Thoracic aorta (tissue), 2 donors: ENCODE data around the gene HMCN1. TPM values are rescaled to one million over a fixed set of nuclear protein-coding genes. Genes with fewer than 3 reads are reported as not detected.

Experiments used
- ATAC-seq: fragments of 150-250 bp; one replicate; pipeline ENCODE4 v1.8.0; 2017; ENCODE audit warnings: low read depth; ENCODE audit not compliant: insufficient number of reproducible peaks, low FRiP score
- DNase-seq: peaks from one replicate; pipeline ENCODE4 v3.0.0-alpha.2; 2020; ENCODE audit warnings: low spot score
- H3K27ac ChIP-seq, 2 donors: fragments of 200-600 bp; sonication (generic); 1 replicate in 1 of 2; 2 replicates in 1 of 2; pipeline ENCODE4 v1.5.1; 2016; ENCODE audit warnings: mild to moderate bottlenecking in 2 of 2, moderate library complexity in 2 of 2
- H3K27me3 ChIP-seq: fragments of 200-600 bp; sonication (generic); replicated peaks from 2 replicates; pipeline ENCODE4 v1.6.0; 2016; ENCODE audit warnings: mild to moderate bottlenecking; ENCODE audit not compliant: insufficient read depth
- H3K36me3 ChIP-seq: fragments of 200-600 bp; sonication (generic); one replicate; pipeline ENCODE4 v1.5.1; 2016
- H3K4me1 ChIP-seq, 2 donors: fragments of 200-600 bp; sonication (generic); 1 replicate in 1 of 2; 2 replicates in 1 of 2; pipeline versions ENCODE4 v1.5.1 to v1.6.0; 2016; ENCODE audit warnings: low read depth in 2 of 2, mild to moderate bottlenecking in 1 of 2; ENCODE audit not compliant: control insufficient read depth in 1 of 2
- H3K4me3 ChIP-seq: fragments of 200-600 bp; sonication (generic); 2 replicates; pipeline ENCODE4 v1.5.1; 2016; ENCODE audit warnings: mild to moderate bottlenecking
- H3K9me3 ChIP-seq: fragments of 200-600 bp; sonication (generic); 2 replicates; pipeline ENCODE4 v1.5.1; 2016
- CTCF ChIP-seq: fragments of 200-600 bp; sonication (generic); IDR thresholded peaks from one replicate; pipeline ENCODE4 v1.5.1; 2019; ENCODE audit warnings: antibody characterized with exemption
- total RNA-seq, 2 donors: library from RNA; depleted of rRNA; stranded (reverse); fragments of >200 nt; gene quantifications; one replicate each; pipeline versions ENCODE4 v1.1.0 to v1.2.3, GENCODE V29; 2016

HMCN1 gene
- total RNA-seq: 100 to 1,000 TPM; 142 to 191 TPM

- Histone ChIP-seq H3K9me3 (no peaks in the 10 kb centered on the region), H3K36me3 (no peaks in the 10 kb centered on the region), H3K27ac (peak within 1 kb of the TSS; percentile 86 to 91), H3K4me3 (peak within 1 kb of the TSS; percentile 89), H3K4me1 (peaks cover 4 to 25% of the 10 kb centered on the region in 2 donors), H3K27me3 (no peaks in the 10 kb centered on the region)
- ATAC-seq (peak; percentile 79), DNase-seq (peak; percentile 36)
- no peak for TF ChIP-seq CTCF
Measured at GRCh38 chr1:185733818-185734735, at the start of gene HMCN1. Gene HMCN1 (plus strand): TSS chr1:185734391. CDS start chr1:185734780, 389 bp downstream.

DNA sequence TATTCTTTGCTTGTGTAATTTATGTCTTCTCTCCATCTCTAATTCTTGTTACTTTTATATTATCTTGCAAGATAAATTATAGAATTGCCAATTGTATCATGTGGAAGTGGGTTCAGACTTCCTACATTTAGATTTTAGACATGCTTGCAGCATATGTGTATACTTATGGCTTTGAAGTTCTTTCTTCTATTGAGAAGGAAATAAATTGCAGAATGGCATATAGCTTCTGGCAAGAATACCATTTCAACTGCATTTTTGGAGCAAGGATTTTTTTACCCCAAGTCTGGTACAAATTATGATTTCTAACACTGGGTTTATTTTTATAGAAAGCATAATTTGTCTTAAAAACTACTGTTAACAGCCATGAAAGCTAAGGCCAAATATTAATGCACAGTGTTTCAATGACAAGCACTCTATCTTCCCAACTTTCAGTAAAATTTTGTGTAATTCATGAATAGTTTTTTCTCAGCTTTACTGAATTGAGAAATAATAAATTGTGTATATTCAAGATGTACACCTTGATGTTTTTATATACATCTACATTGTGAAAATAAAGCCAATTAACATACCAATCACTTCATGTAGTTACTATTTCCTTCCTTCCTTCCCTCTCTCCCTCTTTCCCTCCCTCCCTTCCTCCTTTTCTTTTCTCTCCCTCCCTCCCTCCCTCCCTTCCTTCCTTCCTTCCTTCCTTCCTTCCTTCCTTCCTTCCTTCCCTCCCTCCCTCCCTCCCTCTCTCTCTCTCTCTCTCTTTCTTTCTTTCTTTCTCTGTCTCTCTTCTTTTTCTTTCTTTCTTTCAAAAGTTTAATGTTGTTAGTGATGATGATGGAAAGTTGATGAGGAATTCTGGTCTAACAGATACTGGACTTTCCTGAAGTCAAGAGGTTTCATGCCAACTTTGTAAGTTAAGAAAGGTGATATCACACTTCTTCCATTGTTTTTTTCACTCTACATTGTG is 47.1 kb upstream of the HMCN1 start:
- no peak for TF ChIP-seq CTCF
- ATAC-seq (no peak), DNase-seq (no peak)
- Histone ChIP-seq H3K27me3 (no peaks in the 10 kb centered on the region), H3K4me1 (no peaks in the 10 kb centered on the region), H3K4me3 (no peak overlapping the region), H3K36me3 (no peaks in the 10 kb centered on the region), H3K9me3 (no peaks in the 10 kb centered on the region), H3K27ac (no peak overlapping the region)

DNA sequence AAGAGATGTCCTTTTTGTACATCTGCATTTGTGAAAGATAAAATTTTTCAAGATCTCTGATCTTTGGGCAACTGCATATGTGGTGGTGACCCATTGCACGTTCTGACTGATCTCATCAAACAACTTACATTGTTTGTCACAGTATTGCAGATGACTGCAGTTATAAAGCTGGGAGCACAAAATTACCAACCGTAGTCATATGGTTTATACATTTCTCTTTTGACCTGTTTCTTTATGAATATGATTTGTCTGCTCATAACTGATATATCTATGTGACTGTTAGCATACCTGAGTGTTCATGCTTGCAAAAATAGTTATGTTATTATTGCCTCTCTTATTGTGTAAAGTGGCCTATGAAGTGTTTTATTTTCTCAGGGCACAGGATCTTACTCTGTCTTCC is 43.7 kb upstream of the HMCN1 start:
- no peak overlapping the region for H3K4me3 ChIP-seq
- no peak overlapping the region for H3K27ac ChIP-seq
- H3K9me3 ChIP-seq: no peaks in the 10 kb centered on the region
- no peaks in the 10 kb centered on the region for H3K36me3 ChIP-seq
- ATAC-seq (no peak), DNase-seq (no peak)
- TF ChIP-seq CTCF: no peak
- no peaks in the 10 kb centered on the region for H3K4me1 ChIP-seq
- no peaks in the 10 kb centered on the region for H3K27me3 ChIP-seq

- Histone ChIP-seq H3K36me3 (no peaks in the 10 kb centered on the region), H3K4me3 (peak overlapping the region; percentile 47), H3K4me1 (no peaks in the 10 kb centered on the region), H3K27me3 (no peaks in the 10 kb centered on the region), H3K9me3 (no peaks in the 10 kb centered on the region), H3K27ac (no peak overlapping the region)
- no peak for DNase-seq
- no peak for ATAC-seq
- TF ChIP-seq CTCF: no peak
Measured at GRCh38 chr1:185693654-185694053, 40.5 kb upstream of the HMCN1 start.

DNA sequence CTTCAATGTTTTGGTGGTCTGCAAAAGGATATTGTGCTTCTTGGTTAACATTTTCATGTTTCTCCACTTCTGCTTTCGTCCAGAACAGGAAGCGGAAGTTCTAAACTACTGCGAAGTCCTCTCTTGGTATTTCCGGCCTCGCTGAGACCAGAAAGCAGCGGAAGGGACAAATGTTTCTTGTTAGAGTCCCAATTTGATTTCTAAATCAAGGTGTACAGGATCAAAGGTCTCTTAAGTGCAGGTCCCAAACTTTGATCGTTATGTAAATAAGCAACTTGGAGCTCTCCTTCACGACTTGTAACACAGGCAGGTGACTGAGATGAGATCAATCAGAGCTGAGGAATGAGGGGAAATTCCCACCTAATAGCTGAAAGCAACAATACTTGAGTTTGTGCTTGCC is 40.1 kb upstream of the HMCN1 start:
- H3K27me3 ChIP-seq: no peaks in the 10 kb centered on the region
- ATAC-seq (no peak), DNase-seq (no peak)
- H3K9me3 ChIP-seq: no peaks in the 10 kb centered on the region
- peak overlapping the region in 1 of 2 donors; percentile 34 for H3K27ac ChIP-seq
- H3K36me3 ChIP-seq: no peaks in the 10 kb centered on the region
- H3K4me1 ChIP-seq: no peaks in the 10 kb centered on the region
- H3K4me3 ChIP-seq: peak overlapping the region; percentile 47
- no peak for TF ChIP-seq CTCF
